IMR-90 (cell line): ENCODE measurements around the gene SCGB1C1. TPM values are rescaled to one million over a fixed set of nuclear protein-coding genes. Genes with fewer than 3 reads are reported as not detected.

ENCODE experiments used
- ATAC-seq: fragments of 200-7000 bp; cut with Tn5 transposase; 2 replicates; pipeline ENCODE4 v1.9.1; 2020; ENCODE audit warnings: low read depth, mild to moderate bottlenecking, moderate library complexity
- BruUV-seq: library from RNA; stranded (reverse); fragments of 400-500 nt; replicated peaks from 2 replicates; lab custom pipeline; 2021; lab: Mats Ljungman, UMichigan
- CTCF ChIA-PET: fragments of 300-600 bp; formaldehyde crosslinking; extraction: SDS; loops from one replicate; lab custom pipeline; 2021; ENCODE audit warnings: antibody characterized with exemption; lab: Yijun Ruan, JAX
- POLR2A ChIA-PET: fragments of 300-600 bp; sonication (Branson Sonifier 250); formaldehyde crosslinking; loops from one replicate; lab custom pipeline; 2022; ENCODE audit warnings: antibody characterized with exemption; ENCODE audit not compliant: unreplicated experiment; lab: Charles Lee
- DNase-seq: peaks from one replicate; pipeline ENCODE4 v3.0.0; 2013
- H2AFZ ChIP-seq: replicated peaks from 2 replicates; pipeline ENCODE3; 2013; ENCODE audit warnings: low read length, mild to moderate bottlenecking; ENCODE audit not compliant: poor library complexity
- H2AK5ac ChIP-seq: 2 replicates; pipeline ENCODE4 v1.6.1; 2013; ENCODE audit warnings: low read depth, low read length, inconsistent platforms
- H2AK9ac ChIP-seq: replicated peaks from 2 replicates; pipeline ENCODE3; 2013; ENCODE audit warnings: mild to moderate bottlenecking, low read depth, low read length, moderate library complexity; ENCODE audit not compliant: poor library complexity
- H2BK120ac ChIP-seq: 2 replicates; pipeline ENCODE4 v1.6.1; 2013; ENCODE audit warnings: low read depth, low read length, inconsistent platforms
- H2BK15ac ChIP-seq: 3 replicates; pipeline ENCODE4 v1.6.1; 2013; ENCODE audit warnings: low read depth, low read length, inconsistent platforms
- H2BK20ac ChIP-seq: 2 replicates; pipeline ENCODE4 v1.6.1; 2013; ENCODE audit warnings: low read depth, mild to moderate bottlenecking, inconsistent platforms, low read length, moderate library complexity
- H2BK5ac ChIP-seq: 2 replicates; pipeline ENCODE4 v1.6.1; 2013; ENCODE audit warnings: mild to moderate bottlenecking, low read depth, low read length, inconsistent platforms; ENCODE audit not compliant: poor library complexity, severe bottlenecking
- H3K14ac ChIP-seq: replicated peaks from 2 replicates; pipeline ENCODE4 v1.6.1; 2013; ENCODE audit warnings: low read depth, low read length, inconsistent platforms
- H3K18ac ChIP-seq: 2 replicates; pipeline ENCODE4 v1.6.1; 2013; ENCODE audit warnings: low read depth, low read length, control low read depth
- H3K23ac ChIP-seq: 2 replicates; pipeline ENCODE4 v1.6.1; 2013; ENCODE audit warnings: low read depth, low read length, inconsistent platforms
- H3K27ac ChIP-seq: 2 replicates; pipeline ENCODE4 v1.5.1; 2013; ENCODE audit warnings: mild to moderate bottlenecking, control low read depth, low read length; ENCODE audit not compliant: insufficient read depth
- H3K27me3 ChIP-seq: 2 replicates; pipeline ENCODE4 v1.6.1; 2013; ENCODE audit warnings: low read length; ENCODE audit not compliant: control insufficient read depth, insufficient read depth
- H3K36me3 ChIP-seq: 2 replicates; pipeline ENCODE4 v1.6.1; 2013; ENCODE audit warnings: low read length, mixed read lengths; ENCODE audit not compliant: control insufficient read depth, insufficient read depth
- H3K4ac ChIP-seq: 2 replicates; pipeline ENCODE4 v1.6.1; 2013; ENCODE audit warnings: low read depth, low read length, inconsistent platforms
- H3K4me1 ChIP-seq: 2 replicates; pipeline ENCODE4 v1.6.1; 2013; ENCODE audit warnings: low read length, mixed read lengths; ENCODE audit not compliant: control insufficient read depth, insufficient read depth
- H3K4me2 ChIP-seq: 2 replicates; pipeline ENCODE4 v1.6.1; 2013; ENCODE audit warnings: low read depth, mild to moderate bottlenecking, control low read depth, low read length, moderate library complexity
- H3K4me3 ChIP-seq: 2 replicates; pipeline ENCODE4 v1.5.1; 2013; ENCODE audit warnings: low read depth, mild to moderate bottlenecking, control low read depth, low read length, moderate library complexity; ENCODE audit not compliant: insufficient read depth
- H3K56ac ChIP-seq: 2 replicates; pipeline ENCODE4 v1.6.1; 2013; ENCODE audit warnings: low read length, inconsistent platforms; ENCODE audit not compliant: insufficient read depth; ENCODE audit errors: extremely low read depth
- H3K79me1 ChIP-seq, 2 experiments: 2 replicates each; pipeline ENCODE4 v1.6.1; 2013; ENCODE audit warnings: low read length in 2 of 2, inconsistent platforms in 1 of 2, low read depth in 1 of 2
- H3K9ac ChIP-seq: 2 replicates; pipeline ENCODE4 v1.6.1; 2013; ENCODE audit warnings: low read depth, low read length, control low read depth
- H3K9me1 ChIP-seq: 2 replicates; pipeline ENCODE4 v1.6.1; 2013; ENCODE audit warnings: low read length, inconsistent platforms; ENCODE audit not compliant: insufficient read depth
- H3K9me3 ChIP-seq: 2 replicates; pipeline ENCODE4 v1.6.1; 2013; ENCODE audit warnings: low read length; ENCODE audit not compliant: control insufficient read depth, insufficient read depth
- H4K20me1 ChIP-seq: 2 replicates; pipeline ENCODE4 v1.6.1; 2013; ENCODE audit warnings: low read length, inconsistent platforms; ENCODE audit not compliant: insufficient read depth
- H4K5ac ChIP-seq: 2 replicates; pipeline ENCODE4 v1.6.1; 2013; ENCODE audit warnings: mild to moderate bottlenecking, low read depth, low read length, control low read depth
- H4K8ac ChIP-seq, 2 experiments: 2 replicates each; pipeline ENCODE4 v1.6.1; 2013; ENCODE audit warnings: low read depth in 2 of 2, low read length in 2 of 2, control low read depth in 1 of 2, inconsistent platforms in 1 of 2
- H4K91ac ChIP-seq: 2 replicates; pipeline ENCODE4 v1.6.1; 2013; ENCODE audit warnings: low read depth, low read length, inconsistent platforms; ENCODE audit not compliant: insufficient read depth
- BHLHE40 ChIP-seq: fragments of 150-350 bp; IDR thresholded peaks from 2 replicates; pipeline ENCODE4 v1.6.1; 2016; ENCODE audit warnings: mild to moderate bottlenecking, low read depth, low read length
- CEBPB ChIP-seq: IDR thresholded peaks from 2 replicates; pipeline ENCODE4 v1.6.1; 2012; ENCODE audit warnings: low read depth, low read length, improper control_type of control experiment
- CHD1 ChIP-seq: IDR thresholded peaks from 2 replicates; pipeline ENCODE4 v1.6.1; 2012; ENCODE audit warnings: low read depth, low read length, improper control_type of control experiment
- FOS ChIP-seq: fragments of 150-350 bp; IDR thresholded peaks from 2 replicates; pipeline ENCODE4 v1.6.1; 2016; ENCODE audit warnings: low read depth, low read length
- MAFK ChIP-seq: IDR thresholded peaks from 2 replicates; pipeline ENCODE4 v1.6.1; 2012; ENCODE audit warnings: low read depth, low read length, improper control_type of control experiment
- MAZ ChIP-seq: IDR thresholded peaks from 2 replicates; pipeline ENCODE4 v1.6.1; 2012; ENCODE audit warnings: low read depth, mild to moderate bottlenecking, low read length, improper control_type of control experiment, moderate library complexity, borderline replicate concordance
- MXI1 ChIP-seq: IDR thresholded peaks from 2 replicates; pipeline ENCODE4 v1.6.1; 2012; ENCODE audit warnings: low read depth, mild to moderate bottlenecking, low read length, moderate library complexity, borderline replicate concordance
- NFE2L2 ChIP-seq: fragments of 150-350 bp; IDR thresholded peaks from 2 replicates; pipeline ENCODE4 v1.6.1; 2016; ENCODE audit warnings: low read depth, mild to moderate bottlenecking, low read length
- POLR2A ChIP-seq: IDR thresholded peaks from 2 replicates; pipeline ENCODE4 v1.6.1; 2012; ENCODE audit warnings: mild to moderate bottlenecking, low read depth, low read length
- RAD21 ChIP-seq: IDR thresholded peaks from 2 replicates; pipeline ENCODE4 v1.6.1; 2012; ENCODE audit warnings: low read length, improper control_type of control experiment
- RCOR1 ChIP-seq: IDR thresholded peaks from 2 replicates; pipeline ENCODE4 v1.6.1; 2012; ENCODE audit warnings: mild to moderate bottlenecking, low read length, improper control_type of control experiment; ENCODE audit not compliant: insufficient replicate concordance
- RFX5 ChIP-seq: IDR thresholded peaks from 2 replicates; pipeline ENCODE4 v1.8.0; 2012; ENCODE audit warnings: low read depth, mild to moderate bottlenecking, low read length, moderate library complexity
- SMC3 ChIP-seq: fragments of 150-350 bp; IDR thresholded peaks from 2 replicates; pipeline ENCODE4 v1.6.1; 2016; ENCODE audit warnings: low read depth, mild to moderate bottlenecking, antibody characterized with exemption, low read length, moderate library complexity
- WGBS, 2 experiments: methylation state at CpG; one replicate each; pipeline versions ENCODE4 v1.1.5 to v1.1.7; 2013; ENCODE audit warnings: missing lambda C conversion rate in 2 of 2; ENCODE audit not compliant: insufficient read length in 1 of 2; ENCODE audit errors: extremely low coverage in 2 of 2; 5-methylcytosine and 5-hydroxymethylcytosine counted together
- dilution Hi-C: fragments of 300-500 bp; cut with HindIII; formaldehyde crosslinking; loops from one replicate; pipeline ENCODE4 v1.14.3; 2018; ENCODE audit warnings: low sequenced_read_pairs; ENCODE audit not compliant: unreplicated experiment
- in situ Hi-C: fragments of 300-500 bp; cut with MboI; formaldehyde crosslinking; loops from 3 replicates; pipeline ENCODE4 v1.14.3; 2019; ENCODE audit warnings: low sequenced_read_pairs, inconsistent platforms, mixed read lengths
- intact Hi-C: fragments of 100-400 bp; cut with micrococcal nuclease; formaldehyde crosslinking; loops from 2 replicates; pipeline ENCODE4 v1.10.0; 2022
- polyA plus RNA-seq, 3 experiments: library from polyadenylated mRNA; depleted of rRNA; stranded (reverse); fragments of >200 nt; gene quantifications; 2 replicates each; pipeline ENCODE4 v1.2.3, GENCODE V29; 2012; ENCODE audit warnings: low replicate concordance in 1 of 3
- total RNA-seq: library from RNA; depleted of rRNA; stranded (reverse); fragments of >200 nt; gene quantifications from 2 replicates; pipeline ENCODE4 v1.2.3, GENCODE V29; 2012
- TF ChIP-seq, protein P1 (sequence below): fragments of 150-350 bp; IDR thresholded peaks from 2 replicates; pipeline ENCODE4 v1.6.1; 2016; ENCODE audit warnings: low read depth, mild to moderate bottlenecking, low read length, moderate library complexity, borderline replicate concordance
- TF ChIP-seq, protein P2 (sequence below): conservative IDR thresholded peaks from 2 replicates; pipeline ENCODE4 v1.5.1; 2012; ENCODE audit warnings: mild to moderate bottlenecking, low read depth, low read length, improper control_type of control experiment
- TF ChIP-seq, protein P3 (sequence below): fragments of 150-350 bp; IDR thresholded peaks from 2 replicates; pipeline ENCODE4 v1.6.1; 2017; ENCODE audit warnings: mild to moderate bottlenecking, antibody characterized with exemption, low read length, low read depth

Gene SCGB1C1
- total and polyA plus RNA-seq, 2 of the 4 experiments (the other 2 are of a cell fraction): not detected

DNA sequence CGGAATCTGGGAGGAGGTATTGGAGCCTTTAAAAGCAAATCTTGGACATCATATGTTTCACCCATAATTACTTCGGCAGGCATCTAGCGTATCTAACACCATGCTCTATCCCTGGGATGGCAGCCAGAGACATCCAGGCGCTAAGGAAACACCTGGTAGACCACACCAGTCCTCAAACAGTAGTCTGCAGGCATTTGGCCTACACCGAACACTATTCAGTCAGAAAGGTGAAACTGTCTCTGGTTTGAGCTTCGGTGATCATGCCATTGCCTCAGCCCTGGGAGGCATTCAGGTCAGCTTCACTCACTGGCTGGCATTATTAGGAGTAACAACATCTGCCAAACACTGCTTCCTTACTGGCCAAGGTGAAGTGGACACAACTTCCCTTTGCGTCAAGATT, 31.5 kb downstream of the SCGB1C1 start:
- H3K4me3 ChIP-seq: no peak overlapping the region
- H2BK5ac ChIP-seq: no peak overlapping the region
- ChIA-PET POLR2A (no interaction called here), CTCF (interaction anchor here (0.9 kb wide), 1 partner anchor 8 kb away, joined by 3 read pairs; no protein-coding TSS in a partner anchor)
- H3K14ac ChIP-seq: no peak overlapping the region
- H3K9me1 ChIP-seq: no peaks in the 10 kb centered on the region
- DNase-seq (no peak), ATAC-seq (no peak)
- TF ChIP-seq MXI1 (no peak), CEBPB (no peak), MAFK (no peak), POLR2A (no peak), RCOR1 (no peak), BHLHE40 (no peak), RAD21 (no peak), CHD1 (no peak), FOS (no peak), RFX5 (no peak), SMC3 (no peak), MAZ (no peak), NFE2L2 (no peak)
- TF ChIP-seq, protein P1, sequence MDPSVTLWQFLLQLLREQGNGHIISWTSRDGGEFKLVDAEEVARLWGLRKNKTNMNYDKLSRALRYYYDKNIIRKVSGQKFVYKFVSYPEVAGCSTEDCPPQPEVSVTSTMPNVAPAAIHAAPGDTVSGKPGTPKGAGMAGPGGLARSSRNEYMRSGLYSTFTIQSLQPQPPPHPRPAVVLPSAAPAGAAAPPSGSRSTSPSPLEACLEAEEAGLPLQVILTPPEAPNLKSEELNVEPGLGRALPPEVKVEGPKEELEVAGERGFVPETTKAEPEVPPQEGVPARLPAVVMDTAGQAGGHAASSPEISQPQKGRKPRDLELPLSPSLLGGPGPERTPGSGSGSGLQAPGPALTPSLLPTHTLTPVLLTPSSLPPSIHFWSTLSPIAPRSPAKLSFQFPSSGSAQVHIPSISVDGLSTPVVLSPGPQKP: no peak
- TF ChIP-seq, protein P2, sequence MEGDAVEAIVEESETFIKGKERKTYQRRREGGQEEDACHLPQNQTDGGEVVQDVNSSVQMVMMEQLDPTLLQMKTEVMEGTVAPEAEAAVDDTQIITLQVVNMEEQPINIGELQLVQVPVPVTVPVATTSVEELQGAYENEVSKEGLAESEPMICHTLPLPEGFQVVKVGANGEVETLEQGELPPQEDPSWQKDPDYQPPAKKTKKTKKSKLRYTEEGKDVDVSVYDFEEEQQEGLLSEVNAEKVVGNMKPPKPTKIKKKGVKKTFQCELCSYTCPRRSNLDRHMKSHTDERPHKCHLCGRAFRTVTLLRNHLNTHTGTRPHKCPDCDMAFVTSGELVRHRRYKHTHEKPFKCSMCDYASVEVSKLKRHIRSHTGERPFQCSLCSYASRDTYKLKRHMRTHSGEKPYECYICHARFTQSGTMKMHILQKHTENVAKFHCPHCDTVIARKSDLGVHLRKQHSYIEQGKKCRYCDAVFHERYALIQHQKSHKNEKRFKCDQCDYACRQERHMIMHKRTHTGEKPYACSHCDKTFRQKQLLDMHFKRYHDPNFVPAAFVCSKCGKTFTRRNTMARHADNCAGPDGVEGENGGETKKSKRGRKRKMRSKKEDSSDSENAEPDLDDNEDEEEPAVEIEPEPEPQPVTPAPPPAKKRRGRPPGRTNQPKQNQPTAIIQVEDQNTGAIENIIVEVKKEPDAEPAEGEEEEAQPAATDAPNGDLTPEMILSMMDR: no peak
- TF ChIP-seq, protein P3, sequence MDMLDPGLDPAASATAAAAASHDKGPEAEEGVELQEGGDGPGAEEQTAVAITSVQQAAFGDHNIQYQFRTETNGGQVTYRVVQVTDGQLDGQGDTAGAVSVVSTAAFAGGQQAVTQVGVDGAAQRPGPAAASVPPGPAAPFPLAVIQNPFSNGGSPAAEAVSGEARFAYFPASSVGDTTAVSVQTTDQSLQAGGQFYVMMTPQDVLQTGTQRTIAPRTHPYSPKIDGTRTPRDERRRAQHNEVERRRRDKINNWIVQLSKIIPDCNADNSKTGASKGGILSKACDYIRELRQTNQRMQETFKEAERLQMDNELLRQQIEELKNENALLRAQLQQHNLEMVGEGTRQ: no peak
- in situ Hi-C loops (loop anchor here (10.0 kb wide), 1 partner anchor 60 kb away; the partner anchor contains the start of gene PGGHG), intact Hi-C loops (no loop called here), dilution Hi-C loops (no loop called here)
- H4K20me1 ChIP-seq: peaks cover 3% of the 10 kb centered on the region; the same call in 1 of the 2 replicates
- BruUV-seq: no TSS peak
- H3K23ac ChIP-seq: no peak overlapping the region
- no peak overlapping the region for H4K8ac ChIP-seq
- 0 out of 2 replicates have a peak overlapping the region, but pooled peaks have one; percentile 23 for H3K56ac ChIP-seq
- no peak overlapping the region for H3K9ac ChIP-seq
- peaks cover 3% of the 10 kb centered on the region; the same call in 1 of the 2 replicates for H3K4me1 ChIP-seq
- H4K91ac ChIP-seq: no peak overlapping the region
- no peak overlapping the region for H2AFZ ChIP-seq
- H2BK15ac ChIP-seq: no peak overlapping the region; the same call in 2 of the 3 replicates
- no peak overlapping the region for H3K27ac ChIP-seq
- no peak overlapping the region for H3K4ac ChIP-seq
- 100% methylated on average over 2 of the region's 7 CpGs; no CpG with 5 or more reads in 1 of the 2 experiments for WGBS, 2 experiments
- no peak overlapping the region for H2AK5ac ChIP-seq
- no peak overlapping the region for H2BK20ac ChIP-seq
- no peak overlapping the region for H2BK120ac ChIP-seq
- peaks cover 8% of the 10 kb centered on the region for H3K36me3 ChIP-seq
- H3K4me2 ChIP-seq: no peak overlapping the region
- H4K5ac ChIP-seq: no peak overlapping the region
- no peak overlapping the region for H2AK9ac ChIP-seq
- no peak overlapping the region for H3K18ac ChIP-seq
- H3K79me1 ChIP-seq: peaks cover 8 to 24% of the 10 kb centered on the region in 2 experiments; a peak in 3 of 4 replicates
- no peaks in the 10 kb centered on the region for H3K9me3 ChIP-seq
- no peaks in the 10 kb centered on the region for H3K27me3 ChIP-seq
